GM23338 (cell line): ENCODE measurements around the gene AMTN.

Source experiments
- CTCF ChIP-seq, 2 experiments: fragments of 200-600 bp in 1 of 2; sonication (generic) in 1 of 2; conservative IDR thresholded peaks; 2 replicates each; pipeline versions ENCODE4 v1.5.1 to v1.6.1; 2016 to 2017; ENCODE audit warnings: antibody characterized with exemption in 2 of 2, low read depth in 2 of 2, mild to moderate bottlenecking in 2 of 2, moderate library complexity in 1 of 2
- EZH2 ChIP-seq: fragments of 200-600 bp; sonication (generic); IDR thresholded peaks from one replicate; pipeline ENCODE4 v1.8.0; 2017; ENCODE audit warnings: antibody characterized with exemption, mild to moderate bottlenecking, low read depth; ENCODE audit not compliant: unreplicated experiment
- EZH2phosphoT487 ChIP-seq: fragments of 200-600 bp; sonication (generic); IDR thresholded peaks from one replicate; pipeline ENCODE4 v1.8.1; 2018; ENCODE audit warnings: antibody characterized with exemption; ENCODE audit not compliant: unreplicated experiment
- POLR2AphosphoS5 ChIP-seq: IDR thresholded peaks from 2 replicates; pipeline ENCODE4 v1.6.1; 2016; ENCODE audit warnings: antibody characterized with exemption, low read depth
- REST ChIP-seq: IDR thresholded peaks from one replicate; pipeline ENCODE4 v1.6.1; 2018; ENCODE audit warnings: antibody characterized with exemption; ENCODE audit not compliant: unreplicated experiment

GRCh38 chr4:70533211-70533610 lies 14.8 kb downstream of the AMTN start:
- TF ChIP-seq POLR2AphosphoS5 = no peak
- no peak for TF ChIP-seq CTCF (conservative IDR thresholded peaks at IDR 0.05; ENCODE audit: low read depth in 2 of 2)
- TF ChIP-seq REST = no peak
- no peak for TF ChIP-seq EZH2
- no peak for TF ChIP-seq EZH2phosphoT487
